Mesenchymal stem cell (in vitro differentiated cells and primary cell): ENCODE measurements around the gene ARHGEF25.
"Not testable (repeated sequence)": the region's sequence is repeated elsewhere in the genome, so short reads cannot be mapped to it uniquely, and the experiment has no call there.

ENCODE experiments used
- DNase-seq: peaks from one replicate; pipeline ENCODE4 v3.0.0-alpha.2; 2013
- H2AFZ ChIP-seq: one replicate; pipeline ENCODE4 v1.6.1; 2013; ENCODE audit warnings: low read depth, mild to moderate bottlenecking, control low read depth, inconsistent platforms, low read length, moderate library complexity
- H2AK5ac ChIP-seq: 2 replicates; pipeline ENCODE4 v1.6.1; 2013; ENCODE audit warnings: low read length, moderate library complexity, mild to moderate bottlenecking, inconsistent platforms; ENCODE audit not compliant: severe bottlenecking
- H2BK120ac ChIP-seq: one replicate; pipeline ENCODE4 v1.6.1; 2013; ENCODE audit warnings: low read depth, mild to moderate bottlenecking, inconsistent platforms, low read length, moderate library complexity
- H2BK12ac ChIP-seq, 2 experiments: one replicate each; pipeline ENCODE4 v1.6.1; 2013; ENCODE audit warnings: inconsistent platforms in 2 of 2, low read length in 2 of 2, mild to moderate bottlenecking in 2 of 2, moderate library complexity in 2 of 2, control low read depth in 1 of 2
- H2BK15ac ChIP-seq: one replicate; pipeline ENCODE4 v1.6.1; 2013; ENCODE audit warnings: mild to moderate bottlenecking, low read depth, inconsistent platforms; ENCODE audit not compliant: poor library complexity, severe bottlenecking
- H2BK5ac ChIP-seq: 2 replicates; pipeline ENCODE4 v1.6.1; 2013; ENCODE audit warnings: low read depth, mild to moderate bottlenecking, low read length, control low read depth, inconsistent platforms; ENCODE audit not compliant: poor library complexity, severe bottlenecking
- H3K14ac ChIP-seq, 2 experiments: one replicate each; pipeline ENCODE4 v1.6.1; 2013; ENCODE audit warnings: inconsistent platforms in 2 of 2, low read length in 2 of 2, control low read depth in 1 of 2, mild to moderate bottlenecking in 1 of 2, moderate library complexity in 1 of 2
- H3K18ac ChIP-seq, 2 experiments: one replicate each; pipeline ENCODE4 v1.6.1; 2013; ENCODE audit warnings: inconsistent platforms in 2 of 2, low read length in 2 of 2, control low read depth in 1 of 2, low read depth in 1 of 2, mild to moderate bottlenecking in 1 of 2
- H3K23ac ChIP-seq, 2 experiments: one replicate each; pipeline ENCODE4 v1.6.1; 2013; ENCODE audit warnings: inconsistent platforms in 2 of 2, low read length in 2 of 2, mild to moderate bottlenecking in 2 of 2, moderate library complexity in 2 of 2, control low read depth in 1 of 2
- H3K27ac ChIP-seq: 2 replicates; pipeline ENCODE4 v1.5.1; 2013; ENCODE audit warnings: mild to moderate bottlenecking, moderate library complexity, low read length, control low read depth, inconsistent platforms; ENCODE audit not compliant: poor library complexity, severe bottlenecking
- H3K27me3 ChIP-seq, 2 experiments: 2 replicates each; pipeline versions ENCODE4 v1.6.1 to v1.7.0; 2013; ENCODE audit warnings: low read length in 2 of 2, mild to moderate bottlenecking in 2 of 2, moderate library complexity in 2 of 2, control low read depth in 1 of 2, inconsistent platforms in 1 of 2; ENCODE audit not compliant: control insufficient read depth in 1 of 2, insufficient read depth in 1 of 2
- H3K36me3 ChIP-seq, 2 experiments: 2 replicates each; pipeline versions ENCODE4 v1.6.1 to v1.7.0; 2013; ENCODE audit warnings: low read length in 2 of 2, control low read depth in 1 of 2, inconsistent platforms in 1 of 2, low read depth in 1 of 2, mild to moderate bottlenecking in 1 of 2; ENCODE audit not compliant: insufficient read depth in 2 of 2, control insufficient read depth in 1 of 2
- H3K4ac ChIP-seq, 2 experiments: one replicate each; pipeline ENCODE4 v1.6.1; 2013; ENCODE audit warnings: inconsistent platforms in 2 of 2, low read length in 2 of 2, mild to moderate bottlenecking in 2 of 2, moderate library complexity in 2 of 2, control low read depth in 1 of 2, low read depth in 1 of 2
- H3K4me1 ChIP-seq: 2 replicates; pipeline ENCODE4 v1.6.1; 2013; ENCODE audit warnings: low read depth, low read length, control low read depth; ENCODE audit not compliant: control insufficient read depth, insufficient read depth
- H3K4me2 ChIP-seq: 2 replicates; pipeline ENCODE4 v1.6.1; 2013; ENCODE audit warnings: low read length, mild to moderate bottlenecking, inconsistent platforms; ENCODE audit not compliant: poor library complexity, severe bottlenecking
- H3K4me3 ChIP-seq, 2 experiments: 2 replicates each; pipeline versions ENCODE4 v1.5.1 to v1.7.0; 2013; ENCODE audit warnings: low read length in 2 of 2, mild to moderate bottlenecking in 2 of 2, control low read depth in 1 of 2, low read depth in 1 of 2; ENCODE audit not compliant: insufficient read depth in 1 of 2
- H3K79me1 ChIP-seq: replicated peaks from 2 replicates; pipeline ENCODE4 v1.6.1; 2013; ENCODE audit warnings: mild to moderate bottlenecking, control low read depth, low read length, inconsistent platforms; ENCODE audit not compliant: poor library complexity, severe bottlenecking
- H3K9ac ChIP-seq: 2 replicates; pipeline ENCODE4 v1.7.0; 2013; ENCODE audit warnings: mild to moderate bottlenecking, low read length, moderate library complexity
- H3K9me3 ChIP-seq: 2 replicates; pipeline ENCODE4 v1.7.0; 2013; ENCODE audit warnings: mild to moderate bottlenecking, low read length; ENCODE audit not compliant: control insufficient read depth
- H4K8ac ChIP-seq: one replicate; pipeline ENCODE4 v1.6.1; 2013; ENCODE audit warnings: inconsistent platforms, mild to moderate bottlenecking, low read length, moderate library complexity
- H4K91ac ChIP-seq: one replicate; pipeline ENCODE4 v1.6.1; 2013; ENCODE audit warnings: mild to moderate bottlenecking, low read length, inconsistent platforms
- WGBS: methylation state at CpG from one replicate; pipeline ENCODE4 v1.1.7; 2013; ENCODE audit warnings: mixed read lengths; 5-methylcytosine and 5-hydroxymethylcytosine counted together

Gene ARHGEF25

GRCh38 chr12:57616383-57617101 lies 5.3 kb downstream of the ARHGEF25 start:
- H3K9ac ChIP-seq: no peak overlapping the region
- no peak overlapping the region for H3K27ac ChIP-seq
- H4K91ac ChIP-seq: no peak overlapping the region
- no peak for DNase-seq
- peaks cover 0 to 44% of the 10 kb centered on the region in 2 experiments for H3K36me3 ChIP-seq
- H3K27me3 ChIP-seq: peaks cover 30 to 80% of the 10 kb centered on the region in 2 experiments
- no peak overlapping the region for H2BK12ac ChIP-seq
- H3K4me2 ChIP-seq: no peak overlapping the region
- H2BK5ac ChIP-seq: no peak overlapping the region
- WGBS: 80% methylated on average over 2 of the region's 3 CpGs
- H3K4me3 ChIP-seq: no peak overlapping the region
- H2BK15ac ChIP-seq: no peak overlapping the region
- H4K8ac ChIP-seq: no peak overlapping the region
- no peak overlapping the region for H3K4ac ChIP-seq
- H3K4me1 ChIP-seq: peaks cover 21% of the 10 kb centered on the region
- H3K79me1 ChIP-seq: peaks cover 7% of the 10 kb centered on the region
- no peaks in the 10 kb centered on the region for H3K9me3 ChIP-seq
- no peak overlapping the region for H2AK5ac ChIP-seq
- H3K18ac ChIP-seq: no peak overlapping the region
- no peak overlapping the region for H3K23ac ChIP-seq
- no peak overlapping the region for H3K14ac ChIP-seq
- H2AFZ ChIP-seq: no peak overlapping the region
- no peak overlapping the region for H2BK120ac ChIP-seq

DNA sequence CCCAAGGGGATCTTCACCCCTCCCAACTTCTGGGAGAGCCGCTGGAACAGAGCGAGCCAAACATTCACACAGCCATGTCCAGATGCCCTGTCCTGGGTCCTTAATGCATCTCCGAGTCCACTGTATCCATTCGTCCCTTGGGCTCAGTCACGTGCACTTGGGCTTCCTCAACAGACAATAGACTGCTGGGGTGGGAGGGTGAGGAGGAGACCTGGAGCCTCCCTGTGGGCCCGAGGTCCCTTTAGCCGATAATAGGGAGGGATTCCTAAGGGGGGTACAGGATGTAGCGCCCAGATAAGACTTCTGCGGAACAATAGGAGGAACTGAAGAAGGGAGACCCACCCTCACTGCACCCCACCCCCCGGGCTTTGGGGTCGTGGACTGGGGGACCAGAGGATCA lies 6.7 kb downstream of the ARHGEF25 start:
- peaks cover 42 to 83% of the 10 kb centered on the region in 2 experiments for H3K27me3 ChIP-seq
- no peak overlapping the region for H2BK5ac ChIP-seq
- WGBS: 72% methylated on average over 11 of the region's 11 CpGs
- H3K79me1 ChIP-seq: peaks cover 7% of the 10 kb centered on the region
- H4K8ac ChIP-seq: no peak overlapping the region
- no peak for DNase-seq
- no peak overlapping the region for H3K4ac ChIP-seq
- no peak overlapping the region for H2BK12ac ChIP-seq
- no peaks in the 10 kb centered on the region for H3K9me3 ChIP-seq
- H3K4me1 ChIP-seq: peaks cover 17% of the 10 kb centered on the region
- no peak overlapping the region for H3K9ac ChIP-seq
- no peak overlapping the region for H3K23ac ChIP-seq
- no peak overlapping the region for H2BK15ac ChIP-seq
- H3K14ac ChIP-seq: no peak overlapping the region
- H3K4me3 ChIP-seq: no peak overlapping the region
- H3K4me2 ChIP-seq: no peak overlapping the region
- H2BK120ac ChIP-seq: no peak overlapping the region
- no peak overlapping the region for H4K91ac ChIP-seq
- peaks cover 0 to 43% of the 10 kb centered on the region in 2 experiments for H3K36me3 ChIP-seq
- H2AK5ac ChIP-seq: no peak overlapping the region
- no peak overlapping the region for H3K27ac ChIP-seq
- no peak overlapping the region for H2AFZ ChIP-seq
- H3K18ac ChIP-seq: no peak overlapping the region

- H3K4ac ChIP-seq, H2AFZ ChIP-seq: not testable (repeated sequence)
Observed at GRCh38 chr12:57618431-57618830, 7.2 kb downstream of the ARHGEF25 start.

DNA sequence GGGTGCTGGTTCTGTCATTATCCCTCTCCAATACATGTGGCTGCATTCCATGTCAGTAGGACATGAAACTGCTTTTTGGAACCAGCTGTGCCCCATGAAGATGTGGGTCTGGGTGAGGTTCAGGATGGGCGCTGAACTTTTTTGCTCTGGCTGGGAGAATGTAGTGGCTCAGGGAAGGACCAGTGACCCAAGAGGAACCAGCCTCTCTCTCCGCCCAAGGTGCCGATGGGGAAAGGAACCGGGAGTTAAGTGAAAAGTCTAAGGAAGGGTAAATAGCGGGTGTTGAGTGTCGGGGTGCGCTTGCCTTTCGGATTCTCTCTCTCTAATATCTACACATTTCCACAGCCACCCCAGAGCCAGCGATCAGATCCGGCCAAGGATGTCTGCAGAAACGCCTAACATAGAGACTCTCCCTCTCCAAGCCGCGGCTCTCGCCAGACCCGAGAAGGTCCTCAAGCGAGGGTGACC lies 7.8 kb downstream of the ARHGEF25 start:
- H3K4me2 ChIP-seq: no peak overlapping the region

More at GRCh38 chr12:57618431-57618830, 7.2 kb downstream of the ARHGEF25 start:
- peaks cover 0 to 40% of the 10 kb centered on the region in 2 experiments for H3K36me3 ChIP-seq
- H3K9me3 ChIP-seq, H4K91ac ChIP-seq, H2BK5ac ChIP-seq, H3K18ac ChIP-seq, H4K8ac ChIP-seq, H3K23ac ChIP-seq, H2BK120ac ChIP-seq, H3K79me1 ChIP-seq, H3K4me3 ChIP-seq, H3K27ac ChIP-seq, H2BK12ac ChIP-seq, H2AK5ac ChIP-seq, H2BK15ac ChIP-seq, H3K4me2 ChIP-seq, H3K14ac ChIP-seq, H3K9ac ChIP-seq, DNase-seq: not testable (repeated sequence)
- peaks cover 47 to 83% of the 10 kb centered on the region in 2 experiments for H3K27me3 ChIP-seq
- H3K4me1 ChIP-seq: peaks cover 17% of the 10 kb centered on the region
- 85% methylated on average over 3 of the region's 6 CpGs for WGBS

More for the DNA sequence above, 7.8 kb downstream of the ARHGEF25 start:
- H2BK120ac ChIP-seq: no peak overlapping the region
- H2BK15ac ChIP-seq: no peak overlapping the region
- H3K23ac ChIP-seq: no peak overlapping the region
- DNase-seq: no peak
- H2AK5ac ChIP-seq: no peak overlapping the region
- H2BK5ac ChIP-seq: no peak overlapping the region
- no peak overlapping the region for H2BK12ac ChIP-seq
- H3K79me1 ChIP-seq: peaks cover 7% of the 10 kb centered on the region
- no peak overlapping the region for H3K14ac ChIP-seq
- no peak overlapping the region for H3K9ac ChIP-seq
- no peak overlapping the region for H3K4ac ChIP-seq
- H3K27me3 ChIP-seq: peaks cover 53 to 83% of the 10 kb centered on the region in 2 experiments
- no peak overlapping the region for H2AFZ ChIP-seq
- H4K8ac ChIP-seq: no peak overlapping the region
- peaks cover 0 to 35% of the 10 kb centered on the region in 2 experiments for H3K36me3 ChIP-seq
- no peak overlapping the region for H3K27ac ChIP-seq
- no peak overlapping the region for H3K4me3 ChIP-seq
- no peak overlapping the region for H3K18ac ChIP-seq
- peaks cover 17% of the 10 kb centered on the region for H3K4me1 ChIP-seq
- no peaks in the 10 kb centered on the region for H3K9me3 ChIP-seq
- 25% methylated on average over 9 of the region's 16 CpGs for WGBS
- no peak overlapping the region for H4K91ac ChIP-seq
